HG03108 (cell line): ENCODE measurements around the gene TMEM183A.

Experiments
- ATAC-seq: cut with Tn5 transposase; IDR thresholded peaks from one replicate; pipeline ENCODE4 v1.9.1; 2021; ENCODE audit warnings: moderate library complexity; ENCODE audit not compliant: unreplicated experiment

The TMEM183A gene

DNA sequence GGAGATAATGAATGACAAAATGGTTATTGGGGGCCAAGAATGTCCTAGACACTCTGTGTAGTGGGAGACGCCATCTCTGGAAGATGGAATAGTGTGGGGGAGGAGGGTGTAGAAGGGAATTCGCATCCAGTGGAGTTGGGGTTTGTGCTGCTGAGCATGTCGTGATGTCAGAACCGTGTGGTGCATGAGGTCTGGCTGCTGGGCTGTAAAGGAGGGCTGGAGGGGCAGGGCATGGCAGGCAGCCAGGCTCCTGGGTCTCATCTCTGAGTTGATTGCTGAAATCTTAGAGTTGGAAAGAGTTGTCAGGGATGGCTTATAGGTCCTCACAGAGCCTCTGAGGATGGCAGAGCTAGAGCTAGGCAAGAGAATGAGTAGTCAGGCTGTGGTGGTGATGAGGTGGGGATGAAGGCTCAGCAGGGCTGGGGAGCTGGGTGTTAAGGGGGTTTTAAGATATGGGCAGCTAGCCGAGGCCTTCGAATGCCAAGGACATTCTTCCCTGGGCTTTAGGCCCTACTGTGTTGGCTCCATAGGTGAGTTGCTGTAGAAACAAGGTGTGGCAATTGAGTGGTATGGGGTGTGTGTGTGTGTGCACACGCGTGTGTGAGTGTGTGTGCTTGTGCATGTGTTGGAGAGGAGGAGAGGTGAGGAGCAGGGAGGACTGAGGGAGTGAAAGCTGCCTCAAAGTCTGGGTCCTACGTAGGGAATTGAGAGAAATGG, 21.1 kb downstream of the TMEM183A start:
- no peak for ATAC-seq

DNA sequence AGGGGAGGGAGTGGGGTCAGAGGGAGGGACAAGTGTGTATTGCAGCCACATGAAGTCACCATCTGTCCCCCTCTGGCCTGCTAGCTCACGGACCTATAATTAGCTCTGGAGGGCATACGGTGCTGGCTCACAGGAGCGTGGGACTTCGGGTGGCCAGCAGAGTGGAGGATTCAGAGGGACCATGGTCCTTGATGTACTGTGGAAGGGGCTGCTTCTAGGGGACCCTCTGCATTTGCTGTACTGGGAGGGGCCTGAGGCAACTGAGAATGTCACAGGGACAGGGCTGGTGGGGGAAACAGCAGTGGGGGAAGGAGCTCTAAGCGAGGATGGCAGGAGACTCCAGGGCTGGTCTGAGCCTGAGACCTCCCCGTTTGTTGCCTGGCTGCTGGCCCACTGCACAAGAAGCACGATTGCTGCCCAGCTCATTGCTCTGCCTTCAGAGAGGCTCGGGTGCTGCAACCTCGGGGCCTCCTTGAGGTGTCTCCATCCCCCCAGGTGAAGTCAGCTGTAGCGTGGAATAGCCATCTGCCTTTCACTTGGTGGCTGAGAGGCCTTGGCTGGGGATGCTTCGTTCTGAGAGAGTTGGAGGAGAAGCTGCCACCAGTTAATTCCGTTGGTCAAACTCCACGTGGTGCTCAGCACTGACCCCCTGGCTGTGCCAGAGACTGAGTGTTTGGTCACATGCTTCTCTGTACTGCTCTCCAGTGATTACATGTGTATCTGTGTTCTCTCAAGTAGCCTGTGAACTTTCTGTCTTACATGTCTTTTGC, 21.8 kb downstream of the TMEM183A start:
- no peak for ATAC-seq

DNA sequence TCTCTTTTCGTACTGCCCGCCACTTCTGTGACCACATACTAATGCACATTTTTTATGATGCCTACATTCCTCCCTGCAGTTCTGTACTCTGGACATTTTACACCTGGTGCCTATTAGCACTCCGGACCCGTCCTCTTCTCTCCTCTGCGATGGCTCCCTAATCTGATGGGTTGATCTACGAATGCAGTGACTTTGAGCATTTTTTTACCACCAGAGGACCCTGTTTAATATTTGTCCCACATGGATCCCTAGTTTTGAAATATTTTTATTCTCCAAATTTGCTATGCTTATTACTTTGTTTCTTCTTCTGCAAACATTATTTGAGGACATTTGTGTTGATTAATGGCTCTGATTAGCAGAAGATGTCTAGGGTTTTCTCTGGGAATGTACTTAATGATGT, 24.3 kb downstream of the TMEM183A start:
- ATAC-seq: no peak

DNA sequence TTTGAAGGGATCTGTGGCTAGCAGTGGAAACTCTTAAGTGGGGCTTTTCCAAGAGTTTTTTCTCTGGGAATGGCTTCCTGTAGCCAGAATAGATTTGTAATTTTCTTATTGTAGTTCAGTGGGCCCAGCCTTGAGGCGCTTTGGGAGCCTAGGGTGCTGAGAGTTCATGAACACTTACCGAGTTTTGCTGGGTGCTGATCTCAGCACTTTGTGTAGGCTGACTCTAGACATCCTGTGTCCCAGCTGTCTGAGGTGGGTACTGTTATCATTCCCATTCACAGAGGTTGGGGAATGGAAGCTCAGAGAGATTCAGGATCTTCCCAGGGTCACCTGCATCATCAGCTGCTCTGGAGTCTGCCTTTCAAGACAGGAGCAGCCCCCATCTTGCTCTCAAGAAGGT, 26.1 kb downstream of the TMEM183A start:
- no peak for ATAC-seq

DNA sequence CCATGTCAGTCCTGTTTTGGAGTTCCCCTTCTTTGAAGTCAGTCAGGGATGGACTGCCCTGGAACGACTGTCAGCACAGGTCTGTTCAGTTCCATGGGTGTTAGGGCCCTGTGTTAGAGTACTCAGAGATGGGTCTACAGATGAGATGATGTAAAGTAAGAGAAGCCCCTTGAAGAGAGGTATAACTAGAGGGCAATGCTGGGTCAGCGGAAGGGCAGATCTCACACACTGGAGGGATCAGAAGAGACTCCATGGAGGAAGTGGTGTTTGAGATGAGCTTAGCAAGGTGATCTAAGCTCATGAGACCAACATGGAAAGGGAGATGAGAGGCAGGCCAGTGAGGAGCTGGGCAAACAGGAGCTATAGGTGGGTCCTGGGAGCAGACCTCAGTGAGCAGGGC, 26.7 kb downstream of the TMEM183A start:
- no peak for ATAC-seq

DNA sequence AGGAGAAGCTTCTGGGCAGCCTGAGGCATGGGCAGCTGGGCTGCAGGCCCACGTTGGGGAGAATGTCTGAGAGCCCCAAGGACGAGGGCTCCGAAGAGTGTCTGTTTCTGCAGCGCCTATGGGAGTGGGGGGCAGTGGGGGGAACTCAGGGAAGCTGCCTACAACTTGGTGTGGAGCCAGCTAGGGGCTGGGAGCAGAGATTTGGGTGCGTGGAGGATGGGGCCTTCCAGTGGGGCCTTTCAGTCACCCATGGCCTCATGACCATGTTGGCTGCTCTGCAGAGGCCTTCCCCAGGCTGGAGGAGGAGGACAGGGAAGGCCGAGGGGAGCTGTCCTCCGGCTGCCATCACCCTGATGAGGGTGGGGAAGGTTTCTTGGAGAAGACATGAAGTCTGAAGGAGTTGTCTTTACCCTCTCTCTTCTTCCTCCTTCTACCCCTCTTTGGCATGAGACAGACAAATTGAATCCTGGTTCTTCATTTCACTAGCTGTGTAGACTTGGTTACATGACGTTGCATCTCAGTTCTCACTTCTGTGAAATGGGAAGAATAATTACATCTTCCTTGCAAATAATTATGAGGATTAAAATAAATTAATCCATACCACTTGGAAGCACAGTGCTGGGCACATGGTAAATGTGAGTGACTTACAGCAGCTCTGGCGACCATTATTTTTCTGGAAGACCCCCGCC, 27.4 kb downstream of the TMEM183A start:
- ATAC-seq: no peak

DNA sequence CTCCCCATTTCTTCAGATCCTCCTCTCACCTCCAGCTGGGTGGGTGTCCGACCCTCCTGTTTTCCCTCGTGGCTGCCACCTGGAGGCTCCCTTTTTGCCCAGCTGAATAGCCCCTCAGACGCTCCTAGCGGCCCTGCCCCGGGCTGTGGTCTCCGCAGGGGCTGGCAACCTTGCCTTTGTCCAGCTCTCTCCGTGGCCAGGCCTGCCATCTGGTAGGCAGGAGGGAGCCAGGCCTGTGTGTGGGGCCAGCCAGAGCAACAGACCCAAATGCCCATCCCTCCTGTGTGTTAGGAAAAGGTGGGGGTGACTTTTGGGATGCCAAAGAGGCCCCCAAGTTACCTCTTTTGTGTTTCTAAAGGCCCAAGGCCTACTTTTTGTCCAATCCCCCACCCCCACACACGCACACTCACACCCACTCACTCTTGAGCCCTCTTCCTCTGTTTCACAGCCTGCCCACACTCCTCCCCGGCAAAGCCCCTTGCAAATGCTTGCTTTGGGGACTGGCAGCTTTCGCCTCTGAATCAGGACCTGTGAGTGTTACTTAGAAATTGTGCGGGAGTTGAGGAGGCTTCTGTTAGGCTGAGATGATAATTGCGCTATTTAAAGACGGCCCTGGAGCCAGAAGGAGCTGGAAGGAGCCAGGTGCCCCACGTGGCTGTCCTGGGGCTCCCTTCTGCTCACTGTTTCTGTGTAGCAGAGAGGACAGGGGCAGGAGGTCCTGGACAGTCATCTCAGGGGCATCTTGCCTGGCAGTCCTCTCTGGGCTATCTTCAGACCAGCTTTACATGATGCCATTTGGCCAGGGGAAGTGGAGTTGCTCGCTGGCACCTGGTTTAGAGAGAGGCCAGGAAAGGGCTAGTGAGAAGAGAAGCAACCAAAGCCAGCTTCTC, 28.2 kb downstream of the TMEM183A start:
- no peak for ATAC-seq

DNA sequence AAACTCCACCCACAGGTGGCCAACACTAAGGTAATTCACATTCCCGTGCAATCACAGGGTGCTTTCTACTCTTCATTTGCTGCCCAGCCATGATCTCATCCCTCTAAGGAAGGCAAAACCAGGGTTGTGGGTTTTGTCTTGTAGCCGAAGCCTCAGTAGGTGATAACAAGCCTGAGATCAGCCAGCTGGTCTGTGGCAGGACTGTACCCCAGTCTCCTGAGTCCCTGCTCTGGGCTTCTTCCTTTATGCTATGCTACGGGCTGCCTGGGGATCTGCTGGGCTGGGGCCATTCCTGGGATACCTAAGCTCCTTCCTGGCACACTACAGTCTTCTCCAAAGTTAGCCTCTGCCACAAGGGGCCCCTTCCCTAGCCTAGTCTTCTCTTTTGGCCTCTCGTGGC, 29.0 kb downstream of the TMEM183A start:
- no peak for ATAC-seq

DNA sequence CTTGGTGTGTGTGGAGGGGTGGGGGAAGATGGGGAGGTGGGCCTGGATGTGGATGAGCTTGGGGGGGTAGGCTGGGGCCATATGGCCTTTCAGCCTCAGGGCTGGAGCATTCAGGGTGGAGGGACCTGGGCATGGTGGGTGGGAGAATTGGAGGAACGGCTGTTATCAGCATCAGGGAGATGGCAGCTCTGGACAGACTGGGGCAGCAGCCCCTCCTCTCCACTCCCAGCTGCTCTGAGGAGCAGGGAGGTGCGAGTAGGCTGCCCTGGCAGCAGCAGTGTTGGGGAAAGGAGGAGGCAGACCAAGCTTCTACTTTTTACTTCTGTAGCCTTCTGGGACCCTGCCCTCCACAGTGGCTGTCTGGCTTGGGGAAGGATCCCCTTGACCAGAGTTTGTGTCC, 29.4 kb downstream of the TMEM183A start:
- no peak for ATAC-seq

DNA sequence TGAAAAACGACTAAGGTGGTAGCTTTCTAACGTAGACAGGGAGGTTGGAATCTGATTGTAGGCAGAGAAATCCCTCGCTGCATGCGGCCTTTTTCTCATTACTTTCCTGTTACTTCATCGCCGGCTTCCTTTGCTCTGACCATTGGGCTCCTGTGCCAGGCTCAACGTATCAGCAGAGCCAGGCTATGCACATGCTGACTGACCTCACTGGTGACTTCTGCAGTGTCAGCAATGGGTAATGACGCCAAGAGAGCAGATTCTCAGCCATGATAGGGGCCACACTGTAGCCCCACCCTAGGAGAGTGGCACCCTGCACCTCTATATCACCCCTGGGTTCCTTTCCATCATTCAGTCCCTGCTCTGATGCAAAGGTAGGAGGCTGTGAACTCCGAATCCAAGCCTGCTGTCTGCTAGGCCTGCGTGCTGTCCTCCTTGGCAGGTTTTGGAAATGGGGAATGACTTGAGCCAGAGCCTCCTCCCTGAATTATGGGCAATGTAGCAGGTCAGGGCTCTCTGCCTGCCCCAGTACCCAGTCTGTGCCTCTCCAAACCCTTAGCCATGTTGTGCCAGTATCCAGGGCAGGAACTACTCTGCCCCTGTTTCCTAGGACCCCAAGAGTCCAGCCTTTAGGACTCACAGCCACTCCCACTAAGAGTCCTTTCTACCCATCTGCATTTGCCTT, 30.5 kb downstream of the TMEM183A start:
- ATAC-seq: no peak

DNA sequence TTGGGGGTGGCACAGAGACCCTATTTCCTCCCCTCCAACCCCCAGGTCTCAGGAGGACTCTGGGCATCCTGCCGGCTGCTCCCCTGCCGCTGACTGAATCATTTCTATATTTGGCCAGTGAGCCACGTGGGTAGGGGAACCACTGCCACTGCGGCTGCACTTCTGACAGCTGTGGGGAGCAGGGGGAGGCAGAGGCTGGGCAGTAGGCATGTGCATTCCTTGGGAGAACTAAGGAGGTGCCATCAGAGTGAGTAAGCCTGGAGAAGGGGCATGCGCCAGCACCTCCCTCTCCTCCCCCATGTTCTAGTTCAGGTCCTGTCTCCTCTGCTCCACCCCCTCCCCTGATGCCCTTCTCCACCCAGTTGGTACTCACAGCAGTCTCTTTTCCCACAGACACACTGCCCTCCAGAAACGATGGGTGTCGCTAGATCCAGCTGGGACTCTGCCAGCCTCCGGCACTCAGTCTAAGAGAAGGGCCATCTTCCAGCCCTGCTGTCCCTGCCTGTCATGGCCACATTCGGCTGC, 31.1 kb downstream of the TMEM183A start:
- peak; percentile 83 for ATAC-seq

DNA sequence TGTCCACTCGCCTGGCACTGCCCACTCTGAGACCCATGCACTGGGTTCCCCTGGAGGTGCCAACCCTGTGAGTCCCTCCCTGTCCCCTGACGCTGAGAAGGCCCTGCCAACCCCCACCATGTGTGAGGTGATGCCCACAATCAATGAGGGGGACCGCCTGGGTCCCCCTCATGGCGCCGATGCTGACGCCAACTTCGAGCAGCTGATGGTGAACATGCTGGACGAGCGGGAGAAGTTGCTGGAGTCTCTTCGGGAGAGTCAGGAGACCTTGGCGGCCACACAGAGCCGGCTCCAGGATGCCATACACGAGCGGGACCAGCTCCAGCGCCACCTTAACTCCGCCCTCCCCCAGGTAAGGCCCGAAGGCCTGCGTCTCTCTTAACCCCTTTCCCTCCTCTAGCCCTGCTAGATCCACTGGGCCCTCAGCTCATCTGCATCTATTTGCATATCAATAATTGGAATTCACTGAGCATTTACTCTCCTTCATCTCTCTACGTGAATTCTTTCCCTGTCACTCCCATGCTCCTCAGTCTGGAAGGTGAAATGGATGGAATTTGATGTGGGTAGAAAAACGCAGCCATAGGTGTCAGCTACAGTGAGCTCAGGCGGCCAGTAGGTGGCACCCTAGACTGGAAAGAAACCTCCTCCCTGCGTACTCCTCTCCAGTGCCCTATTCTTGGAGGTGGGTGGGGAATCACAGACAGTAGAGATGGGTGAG, 31.9 kb downstream of the TMEM183A start:
- no peak for ATAC-seq

DNA sequence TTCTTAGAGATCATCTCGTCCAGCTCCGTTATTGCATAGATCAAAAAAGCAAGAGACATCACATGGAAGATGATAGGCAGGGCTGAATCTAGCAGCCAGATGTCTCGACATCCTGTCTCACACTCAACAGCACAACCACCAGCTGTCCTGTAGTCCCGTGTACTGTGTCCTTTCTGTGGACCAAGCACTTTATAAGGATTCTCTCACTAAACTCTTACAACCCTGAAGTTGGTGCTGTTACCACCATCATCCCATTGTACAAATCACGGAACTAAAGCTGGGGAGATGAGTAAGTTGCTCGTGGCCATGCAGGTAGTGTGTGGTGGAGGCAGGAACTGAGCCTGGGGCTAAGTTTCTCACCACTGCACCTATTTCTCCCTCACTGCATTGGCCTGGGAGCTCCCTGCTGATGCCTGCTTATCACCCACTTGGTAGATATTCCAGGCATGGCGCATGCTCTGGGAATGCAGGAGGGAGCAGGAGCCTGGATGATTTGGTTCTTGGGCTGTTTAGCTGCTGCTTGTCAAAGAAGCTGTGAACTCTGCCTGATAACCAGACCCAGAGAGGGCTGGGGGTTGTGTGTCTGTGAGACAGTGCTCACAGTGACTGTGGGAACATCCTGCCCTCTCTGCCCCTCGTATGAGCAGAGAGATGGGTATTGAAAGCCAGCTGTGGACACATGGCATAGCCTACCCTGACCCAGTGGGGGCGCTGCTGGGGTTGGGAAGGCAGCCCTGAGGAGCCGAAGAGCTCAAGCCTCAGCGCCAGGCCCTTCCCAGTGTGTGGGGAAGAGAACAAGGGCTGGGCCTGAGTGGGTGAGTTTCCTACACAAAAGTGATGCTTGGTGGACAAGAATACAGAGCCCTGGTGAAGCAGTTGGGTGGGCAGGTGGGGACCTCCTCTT, 32.7 kb downstream of the TMEM183A start:
- no peak for ATAC-seq

DNA sequence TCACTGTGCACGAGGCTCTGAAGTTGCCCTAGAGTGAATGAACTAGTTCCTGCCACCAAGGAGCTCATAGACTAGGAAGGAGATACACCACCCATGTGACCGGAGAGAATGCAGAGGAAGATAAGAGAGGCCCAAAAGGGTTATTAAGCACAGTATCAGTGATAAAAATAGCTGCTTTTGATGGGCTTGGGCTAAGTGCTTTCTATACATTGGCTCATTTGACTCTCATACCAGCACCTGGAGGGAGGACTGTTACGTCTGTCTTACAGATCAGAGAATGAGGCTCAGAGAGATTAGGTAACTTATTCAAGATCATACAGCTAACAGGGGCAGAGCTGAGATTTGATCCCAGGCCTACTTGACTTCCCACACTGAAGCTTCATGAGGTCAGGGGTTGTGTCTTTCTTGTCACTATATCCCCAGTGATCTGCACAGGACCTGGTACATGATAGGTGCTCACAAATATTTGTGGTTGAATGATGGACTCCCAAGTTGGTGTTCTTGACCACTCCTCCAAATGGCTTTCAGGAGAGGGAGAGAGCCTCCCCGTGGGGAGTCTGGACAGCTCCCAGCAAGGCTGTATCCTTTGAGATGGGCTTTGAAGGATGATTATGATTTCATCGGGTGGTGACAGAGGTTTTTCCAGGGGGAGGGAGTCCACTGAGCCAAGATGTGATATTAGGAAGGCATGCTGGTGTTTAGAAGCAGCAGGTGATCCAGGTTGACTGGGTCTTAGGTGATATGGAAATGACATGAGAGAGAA, 33.5 kb downstream of the TMEM183A start:
- ATAC-seq: no peak

DNA sequence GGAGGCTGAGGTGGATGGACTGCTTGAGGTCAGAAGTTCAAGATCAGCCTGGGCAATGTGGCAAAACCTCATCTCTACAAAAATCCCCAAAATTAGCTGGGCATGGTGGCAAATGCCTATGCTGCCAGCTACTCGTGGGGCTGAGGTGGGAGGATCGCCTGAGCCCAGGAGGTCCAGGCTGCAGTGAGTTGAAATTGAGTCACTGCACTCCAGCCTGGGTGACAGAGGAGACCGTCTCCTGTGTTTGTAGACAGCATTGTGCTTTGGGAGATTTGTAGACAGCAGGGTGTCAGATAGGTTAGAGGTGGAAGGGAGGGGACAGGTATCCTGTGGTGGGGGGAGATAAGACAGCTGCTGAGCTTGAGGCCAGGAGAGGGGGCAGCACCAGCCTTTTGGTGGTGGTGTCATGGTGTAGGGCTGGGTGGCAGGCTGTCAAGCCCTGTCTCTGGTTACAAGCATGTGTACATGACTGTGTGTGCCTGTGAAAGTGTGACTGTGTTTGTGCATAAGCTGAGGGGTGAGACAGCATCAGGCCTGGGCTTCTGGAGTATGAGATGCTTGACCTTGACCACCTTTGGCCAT, 34.3 kb downstream of the TMEM183A start:
- no peak for ATAC-seq

DNA sequence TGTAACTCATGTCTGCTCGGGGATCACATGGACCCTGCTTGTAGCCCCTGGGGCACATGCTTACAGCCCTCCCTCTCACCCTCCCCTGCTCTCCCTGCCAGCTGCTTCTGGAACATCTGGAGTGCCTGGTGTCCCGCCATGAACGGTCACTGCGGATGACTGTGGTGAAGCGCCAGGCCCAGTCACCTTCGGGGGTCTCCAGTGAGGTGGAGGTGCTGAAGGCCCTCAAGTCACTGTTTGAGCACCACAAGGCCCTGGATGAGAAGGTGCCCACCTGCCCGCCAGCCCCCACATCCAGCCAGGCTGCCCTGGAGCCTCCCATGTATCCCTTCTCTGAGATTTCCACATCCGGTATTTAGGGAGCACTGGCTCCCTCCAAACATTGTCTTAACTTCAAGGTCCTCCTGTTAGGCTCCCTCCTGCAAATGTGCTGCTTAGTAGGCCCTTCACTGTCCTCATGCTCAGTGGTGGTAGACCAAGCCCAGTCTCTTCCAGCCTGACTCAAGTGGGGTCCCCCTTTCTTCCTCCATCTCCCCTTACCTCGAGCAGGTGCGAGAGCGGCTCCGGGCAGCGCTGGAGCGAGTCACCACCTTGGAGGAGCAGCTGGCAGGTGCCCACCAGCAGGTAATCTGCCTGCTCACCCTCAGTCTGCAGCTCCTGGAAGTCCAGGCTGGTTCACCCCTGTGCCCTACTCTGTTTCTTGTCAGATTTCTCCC, 36.8 kb downstream of the TMEM183A start:
- ATAC-seq: no peak
